GM18873 (cell line): Measurements from ENCODE around the gene OR11H6.
"Not testable (repeated sequence)": the region's sequence is repeated elsewhere in the genome, so short reads cannot be mapped to it uniquely, and the experiment has no call there.

Experiments
- ATAC-seq: cut with Tn5 transposase; IDR thresholded peaks from one replicate; pipeline ENCODE4 v1.9.1; 2021; ENCODE audit warnings: mild to moderate bottlenecking, moderate library complexity, moderate number of reproducible peaks; ENCODE audit not compliant: unreplicated experiment, low FRiP score

Gene OR11H6

DNA sequence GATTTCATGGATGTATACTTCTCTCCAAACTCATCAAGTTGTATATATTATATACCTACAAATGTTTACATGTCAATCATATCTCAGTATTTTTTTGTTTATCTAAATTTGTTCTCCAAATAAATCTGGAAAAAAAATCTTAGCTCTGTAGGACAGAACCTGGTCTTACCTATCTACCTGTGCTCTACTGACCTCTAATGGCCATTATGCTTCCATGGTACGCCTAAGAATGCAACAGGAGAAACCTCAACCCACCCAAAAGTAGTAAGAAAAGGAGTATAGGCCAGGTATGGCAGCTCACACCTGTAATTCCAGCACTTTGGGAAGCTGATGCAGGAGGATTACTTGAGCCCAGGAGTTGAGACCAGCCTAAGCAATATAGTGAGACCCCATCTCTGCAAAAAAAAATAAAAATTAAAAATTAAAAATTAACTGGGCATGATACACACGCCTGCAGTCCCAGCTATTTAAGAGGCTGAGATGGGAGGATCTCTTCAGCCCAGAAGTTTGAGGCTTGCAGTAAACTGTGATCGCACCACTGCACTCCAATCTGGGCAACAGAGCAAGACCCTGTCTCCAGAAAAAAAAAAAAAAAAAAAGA lies 24.2 kb downstream of the OR11H6 start:
- ATAC-seq = no peak

DNA sequence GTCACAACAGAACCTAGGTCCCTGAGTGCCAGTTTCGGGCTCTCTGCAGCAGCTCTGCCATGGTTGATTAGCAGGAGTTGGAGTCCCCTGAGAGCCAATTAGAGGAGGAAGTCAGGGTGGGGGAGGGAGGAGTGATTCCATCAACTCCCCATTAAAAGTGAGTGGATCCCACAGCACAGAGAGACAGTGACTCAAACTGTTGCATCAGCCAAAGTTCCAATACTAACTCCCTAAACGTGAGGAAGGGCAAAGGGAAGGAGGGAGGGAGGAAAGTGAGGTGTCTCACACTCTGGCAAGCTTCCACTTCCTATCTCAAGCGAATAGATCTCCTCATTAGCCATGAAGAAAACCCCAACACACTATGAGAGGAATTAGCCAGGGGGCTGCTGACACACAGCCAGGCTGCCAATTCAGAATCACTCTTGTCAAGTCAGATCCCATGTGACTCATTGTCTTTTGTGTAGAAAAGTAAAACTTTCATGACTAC lies 39.2 kb downstream of the OR11H6 start:
- no peak for ATAC-seq

DNA sequence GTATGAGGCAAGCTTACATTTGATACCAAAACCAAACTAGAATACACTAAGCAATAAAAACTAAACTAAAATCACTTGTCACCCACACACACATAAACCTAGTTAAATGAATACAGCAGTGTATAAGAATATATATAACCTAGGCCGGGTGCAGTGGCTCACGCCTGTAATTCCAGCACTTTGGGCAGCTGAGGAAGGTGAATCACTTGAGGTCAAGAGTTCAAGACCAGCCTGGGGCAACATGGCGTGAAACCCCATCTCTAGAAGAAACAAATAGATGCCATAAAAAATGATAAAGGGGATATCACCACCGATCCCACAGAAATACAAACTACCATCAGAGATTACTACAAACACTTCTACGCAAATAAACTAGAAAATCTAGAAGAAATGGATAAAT lies 40.9 kb downstream of the OR11H6 start:
- not testable (repeated sequence) for ATAC-seq

DNA sequence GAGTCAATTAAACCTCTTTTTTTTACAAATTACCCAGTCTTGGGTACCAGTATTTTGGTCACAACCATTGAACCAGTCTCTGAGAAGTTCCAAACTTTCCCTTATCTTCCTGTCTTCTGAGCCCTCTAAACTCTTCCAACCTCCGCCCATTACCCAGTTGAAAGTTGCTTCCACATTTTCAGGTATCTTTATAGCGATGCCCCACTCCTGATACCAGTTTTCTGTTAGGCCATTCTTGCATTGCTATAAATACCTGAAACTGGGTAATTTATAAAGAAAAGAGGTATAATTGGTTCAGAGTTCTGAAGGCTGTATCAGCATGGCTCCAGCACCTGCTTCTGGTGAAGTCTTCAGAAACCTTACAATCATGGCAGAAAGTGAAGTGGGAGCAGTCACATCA lies 50.6 kb downstream of the OR11H6 start:
- no peak for ATAC-seq
